T-helper 9 cell (primary cell): ENCODE data around the gene PLCB3.
A peak's percentile ranks its signal among the peaks of the same experiment; 100 is the strongest.
"Not testable (repeated sequence)": the region's sequence is repeated elsewhere in the genome, so short reads cannot be mapped to it uniquely, and the experiment has no call there.

ENCODE experiments used
- DNase-seq: peaks from one replicate; pipeline ENCODE4 v3.0.0-alpha.2; 2020

Gene PLCB3

DNA sequence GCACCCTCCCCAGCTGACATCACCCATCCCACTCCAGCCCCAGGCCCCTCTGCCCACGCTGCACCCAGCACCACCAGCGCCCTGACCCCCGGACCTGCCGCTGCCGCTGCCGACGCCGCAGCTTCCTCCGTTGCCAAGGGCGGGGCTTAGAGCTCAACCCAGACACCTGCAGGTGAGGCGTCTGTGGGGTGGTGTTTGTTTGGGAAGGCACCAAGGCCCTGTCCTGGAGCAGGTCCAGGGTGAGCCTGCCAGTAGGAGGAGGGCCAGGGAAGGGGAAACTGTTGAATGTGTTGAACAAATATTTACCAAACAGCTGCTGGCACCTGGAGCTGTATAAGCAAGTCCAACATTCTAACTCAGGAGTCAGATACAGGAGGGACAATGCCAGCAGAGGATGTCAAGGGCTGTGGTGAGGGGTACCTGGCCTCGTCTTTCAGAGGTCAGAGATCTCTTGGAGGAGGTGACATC is 13.8 kb upstream of the PLCB3 start:
- DNase-seq, result no peak

DNA sequence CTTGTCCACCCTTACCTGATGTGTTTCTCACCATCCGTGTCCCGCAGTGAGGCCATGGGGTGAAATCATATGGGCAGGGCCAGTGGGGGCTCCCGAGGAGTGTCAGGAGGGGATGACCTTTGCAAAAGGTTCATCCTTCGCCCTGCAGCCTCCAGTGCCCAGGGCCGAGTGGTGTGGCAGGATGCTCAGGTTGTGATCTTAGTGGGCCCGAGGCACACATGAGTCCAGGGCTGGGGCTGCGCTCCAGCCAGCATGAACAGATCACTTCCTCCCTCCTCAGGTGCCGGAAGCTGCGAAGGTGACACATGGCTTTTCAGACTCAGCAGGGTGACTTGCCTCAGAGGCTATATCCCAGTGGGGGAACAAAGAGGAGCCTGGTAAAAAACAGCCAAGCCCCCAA is 13.3 kb upstream of the PLCB3 start:
- no peak for DNase-seq

GRCh38 chr11:64238999-64239398 is 12.3 kb upstream of the PLCB3 start:
- no peak for DNase-seq

DNA sequence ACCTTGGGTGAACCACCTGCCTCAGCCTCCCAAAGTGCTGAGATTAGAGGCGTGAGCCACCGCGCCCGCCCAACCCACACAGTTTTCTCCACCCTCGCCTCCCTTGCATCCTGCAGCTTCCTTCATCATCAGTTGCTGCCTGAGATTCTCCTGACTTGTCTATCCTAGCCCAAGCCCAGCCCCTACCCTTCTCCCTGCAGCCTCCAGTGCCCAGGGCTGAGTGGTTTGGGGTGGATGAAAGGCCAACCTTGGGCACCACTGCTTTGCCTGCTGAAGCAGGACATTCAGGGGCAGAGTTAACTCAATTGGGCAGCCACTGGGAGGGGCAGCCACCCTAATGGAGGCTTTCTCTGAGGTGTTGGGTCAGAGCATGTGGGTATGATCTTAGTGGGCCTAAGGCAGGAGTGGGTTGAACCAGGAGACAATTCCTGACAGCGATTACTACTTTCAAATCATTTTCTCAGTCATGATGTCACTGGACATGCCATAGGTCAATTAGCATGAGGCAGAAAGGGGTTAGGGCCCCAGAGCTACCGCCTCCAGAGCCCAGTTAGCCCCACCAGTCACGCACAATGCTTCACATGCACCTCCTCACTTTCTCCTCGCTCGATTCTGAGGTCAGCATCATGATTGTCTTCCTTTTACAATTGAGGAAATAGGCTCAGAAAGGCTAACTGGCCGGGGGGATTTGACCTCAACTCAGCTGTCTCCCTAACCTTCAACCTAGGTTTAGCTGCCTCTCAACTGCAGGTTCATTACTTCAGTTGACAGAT is 11.5 kb upstream of the PLCB3 start:
- DNase-seq, result no peak

- DNase-seq, result peak; percentile 96
These were observed 10.7 kb upstream of the PLCB3 start, which contains the start of gene FKBP2 for GRCh38 chr11:64240435-64241240. Gene FKBP2 (plus strand): TSS chr11:64241095. CDS start chr11:64242388, 1,293 bp downstream.

- DNase-seq, result no peak
These were observed 10.2 kb upstream of the PLCB3 start for GRCh38 chr11:64241241-64241490.

DNA sequence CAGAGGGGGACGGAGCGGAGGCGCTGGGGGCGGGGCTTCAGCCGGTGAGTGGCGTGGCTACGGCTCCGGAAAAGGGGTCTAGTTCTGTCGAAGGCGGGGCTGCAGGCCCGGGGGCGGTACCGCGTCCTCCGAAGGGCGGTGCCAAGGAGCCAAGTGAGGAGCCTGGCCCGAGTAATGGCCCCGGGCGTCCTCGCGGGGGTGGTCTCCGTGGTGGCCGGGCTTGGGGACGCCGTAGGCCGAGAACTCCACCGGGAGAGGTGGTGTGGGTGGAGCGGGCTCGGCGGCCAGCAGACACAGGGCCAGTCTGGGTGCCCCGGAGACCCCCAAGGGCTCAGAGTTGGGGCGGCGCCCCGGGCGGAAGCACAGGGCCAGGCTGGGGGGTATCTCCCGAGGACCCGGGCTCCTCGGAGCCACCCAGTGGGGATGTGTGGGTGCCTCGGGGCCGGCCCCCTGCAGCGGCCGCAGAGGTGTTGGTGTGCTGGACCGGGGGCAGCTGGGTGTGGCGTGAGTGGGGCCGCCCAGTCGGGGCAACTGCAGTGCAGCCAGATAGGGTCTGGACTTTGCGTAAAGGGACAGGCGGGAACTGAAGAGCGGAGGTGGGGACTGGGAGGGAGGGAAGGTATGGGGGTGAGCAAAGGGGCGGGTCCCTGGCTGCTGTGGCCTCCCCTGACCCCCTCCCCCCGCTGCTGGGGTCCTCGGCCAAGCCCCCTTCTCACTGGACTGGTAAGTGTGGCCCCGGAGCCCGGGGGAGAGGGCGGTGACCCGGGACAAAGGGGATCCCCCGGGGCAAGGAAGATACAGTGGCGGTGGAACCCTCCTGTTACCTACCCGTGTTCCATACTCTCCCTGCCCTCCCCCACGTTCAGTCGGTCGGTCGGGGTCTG is 9.6 kb upstream of the PLCB3 start:
- DNase-seq, result peak; percentile 99

GRCh38 chr11:64243236-64243854 is 8.0 kb upstream of the PLCB3 start:
- DNase-seq, result no peak

GRCh38 chr11:64244107-64244506 is 7.2 kb upstream of the PLCB3 start:
- DNase-seq, result no peak

DNA sequence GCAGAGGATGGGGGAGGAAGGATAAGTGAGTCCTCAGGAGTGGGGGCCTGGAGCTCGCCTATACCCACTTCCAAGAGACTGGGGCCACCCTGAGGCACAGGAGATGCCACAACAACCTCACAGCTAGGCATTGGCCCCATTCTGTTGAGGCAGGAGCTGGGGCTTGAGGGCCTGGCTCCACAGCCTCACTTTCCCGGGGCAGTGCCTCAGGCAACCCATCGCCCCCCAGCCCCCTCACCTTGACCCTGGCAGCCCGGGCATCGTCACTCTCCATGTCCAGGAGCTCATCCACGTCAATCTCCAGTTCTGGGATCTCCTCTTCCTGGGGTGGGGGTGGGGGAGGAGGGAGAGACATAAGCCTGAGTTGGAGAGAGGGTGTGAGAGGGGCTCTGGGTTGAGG is 6.4 kb upstream of the PLCB3 start:
- DNase-seq, result no peak

- DNase-seq, result peak; percentile 36
These were observed 5.9 kb upstream of the PLCB3 start for GRCh38 chr11:64245401-64245796.

DNA sequence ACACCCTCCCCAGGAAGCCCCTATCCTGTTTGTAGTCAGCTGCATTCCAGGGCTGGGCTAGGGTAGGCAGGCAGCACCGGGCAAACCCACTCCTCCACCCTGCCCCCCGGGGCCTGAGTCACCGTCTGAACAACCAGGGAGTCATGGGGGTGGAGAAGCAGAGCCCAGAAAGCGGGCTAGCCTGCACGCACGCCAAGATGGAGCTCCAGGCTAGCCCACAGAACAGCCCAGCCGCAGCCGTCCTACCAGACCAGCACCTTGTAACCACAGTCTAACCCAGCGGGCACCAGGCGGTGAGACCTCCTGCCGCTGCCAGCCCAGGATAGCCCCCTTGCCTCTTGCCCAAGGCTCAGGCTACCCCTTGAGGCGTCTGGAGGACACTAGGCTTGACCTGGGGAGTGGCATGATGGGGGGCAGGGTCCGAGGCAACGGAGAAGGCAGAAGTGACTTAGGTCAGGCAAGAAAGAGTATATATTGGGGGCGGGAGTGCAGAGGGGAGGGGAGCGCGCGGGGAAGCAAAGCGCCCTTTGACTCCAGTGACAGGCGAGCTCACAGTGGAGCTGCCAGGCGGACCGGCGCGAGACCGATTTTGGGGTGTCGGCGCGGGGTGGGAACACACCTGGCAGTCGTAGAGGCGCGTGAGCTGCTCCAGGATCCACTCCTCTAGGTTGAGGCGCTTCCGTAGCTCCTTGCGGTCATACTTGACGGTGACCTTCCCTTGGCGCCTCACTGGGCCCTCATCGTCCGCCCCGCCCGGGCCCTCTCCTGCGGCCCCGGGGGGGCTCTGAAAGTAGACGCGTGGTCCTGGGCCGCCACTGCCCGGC is 5.3 kb upstream of the PLCB3 start:
- peak; percentile 59 for DNase-seq

GRCh38 chr11:64246621-64246870 is 4.8 kb upstream of the PLCB3 start:
- DNase-seq, result not testable (repeated sequence)

DNA sequence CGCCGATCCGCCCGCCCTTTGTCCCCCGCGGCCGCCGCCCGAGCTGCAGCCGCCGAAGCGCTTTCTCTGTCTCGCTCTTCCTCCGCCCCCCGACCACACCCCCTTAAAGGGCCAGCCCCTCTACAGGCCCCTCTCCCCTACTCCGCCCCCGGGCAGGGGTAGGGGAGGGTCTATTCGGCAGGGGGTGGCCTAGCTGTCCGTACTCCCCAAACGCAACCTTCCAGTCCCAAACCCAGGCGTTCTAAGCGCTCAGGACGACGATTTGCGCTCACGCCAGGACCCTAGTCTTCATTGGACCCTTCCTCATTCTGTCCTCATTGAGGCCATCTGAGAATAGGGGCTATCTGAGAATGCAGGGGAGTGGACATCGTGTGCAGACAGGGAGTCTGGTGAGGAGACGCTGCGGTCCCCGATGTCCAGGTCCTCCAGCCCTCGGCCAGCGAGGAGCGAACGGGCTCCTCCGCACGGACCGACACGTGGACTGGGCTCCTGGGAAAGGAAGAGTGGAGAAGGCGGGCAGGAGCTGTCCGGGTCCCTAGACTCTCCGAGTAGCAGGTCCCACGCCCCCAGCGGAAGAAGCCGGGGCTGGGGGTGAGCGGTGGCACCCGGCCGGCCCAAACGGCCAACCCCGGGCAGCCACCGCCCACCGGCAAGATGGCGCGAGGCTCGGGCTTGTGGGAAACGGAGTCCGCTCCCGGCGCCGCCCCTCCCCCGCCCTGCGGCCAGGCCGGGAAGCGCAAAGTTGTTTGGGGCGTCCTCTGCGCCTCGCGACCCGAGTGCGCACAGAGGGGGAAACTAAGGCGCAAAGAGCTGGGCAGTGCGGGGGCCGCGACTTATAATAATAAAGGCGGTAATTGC is 4.2 kb upstream of the PLCB3 start, which contains the start of gene PPP1R14B:
Gene PPP1R14B (minus strand): TSS at position 73 of the 858 bp plus-strand sequence. CDS start 270 bp downstream, outside the sequence.
- peak; percentile 71 for DNase-seq

DNA sequence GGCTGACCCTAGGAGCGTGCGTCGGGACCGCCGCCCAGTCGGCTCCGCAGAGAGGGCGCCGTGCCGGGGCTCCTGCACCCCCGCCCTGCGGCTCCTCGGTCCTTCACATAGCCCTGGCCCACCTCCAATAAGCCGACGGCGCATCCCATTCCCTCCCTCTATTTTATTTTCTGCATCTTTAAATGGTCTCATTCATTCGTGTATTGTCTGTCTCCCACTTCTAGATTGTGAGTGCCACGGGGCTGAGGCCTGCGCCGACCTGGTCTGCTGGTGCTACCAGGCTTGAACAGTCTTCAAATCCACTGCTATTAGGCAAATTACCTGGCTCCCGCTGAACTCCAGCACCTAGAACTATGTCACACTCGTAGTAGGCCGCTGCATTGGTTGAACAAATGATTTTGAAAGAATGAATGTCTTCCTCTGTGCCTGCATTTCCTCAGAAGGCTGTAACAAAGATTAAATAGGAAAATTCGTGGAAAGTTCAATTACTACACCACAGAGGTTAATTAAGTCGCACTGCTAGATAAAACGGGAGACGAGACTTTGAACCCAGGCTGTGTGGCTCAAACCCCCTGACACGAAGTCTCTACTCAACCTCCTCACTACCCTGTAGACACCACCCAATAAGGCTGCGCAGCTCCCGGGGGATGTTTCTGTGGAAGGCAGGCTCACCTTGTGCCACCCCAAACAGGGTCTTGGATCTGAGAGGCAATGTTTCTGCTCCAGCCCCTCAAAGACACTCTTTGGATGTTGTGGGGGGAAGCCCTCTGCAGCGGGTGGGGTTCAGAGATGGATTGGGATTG is 3.4 kb upstream of the PLCB3 start:
- DNase-seq, result no peak

- DNase-seq, result no peak
These were observed 2.8 kb upstream of the PLCB3 start for GRCh38 chr11:64248578-64248977.

GRCh38 chr11:64249038-64249437 is 2.3 kb upstream of the PLCB3 start:
- DNase-seq, result no peak

DNA sequence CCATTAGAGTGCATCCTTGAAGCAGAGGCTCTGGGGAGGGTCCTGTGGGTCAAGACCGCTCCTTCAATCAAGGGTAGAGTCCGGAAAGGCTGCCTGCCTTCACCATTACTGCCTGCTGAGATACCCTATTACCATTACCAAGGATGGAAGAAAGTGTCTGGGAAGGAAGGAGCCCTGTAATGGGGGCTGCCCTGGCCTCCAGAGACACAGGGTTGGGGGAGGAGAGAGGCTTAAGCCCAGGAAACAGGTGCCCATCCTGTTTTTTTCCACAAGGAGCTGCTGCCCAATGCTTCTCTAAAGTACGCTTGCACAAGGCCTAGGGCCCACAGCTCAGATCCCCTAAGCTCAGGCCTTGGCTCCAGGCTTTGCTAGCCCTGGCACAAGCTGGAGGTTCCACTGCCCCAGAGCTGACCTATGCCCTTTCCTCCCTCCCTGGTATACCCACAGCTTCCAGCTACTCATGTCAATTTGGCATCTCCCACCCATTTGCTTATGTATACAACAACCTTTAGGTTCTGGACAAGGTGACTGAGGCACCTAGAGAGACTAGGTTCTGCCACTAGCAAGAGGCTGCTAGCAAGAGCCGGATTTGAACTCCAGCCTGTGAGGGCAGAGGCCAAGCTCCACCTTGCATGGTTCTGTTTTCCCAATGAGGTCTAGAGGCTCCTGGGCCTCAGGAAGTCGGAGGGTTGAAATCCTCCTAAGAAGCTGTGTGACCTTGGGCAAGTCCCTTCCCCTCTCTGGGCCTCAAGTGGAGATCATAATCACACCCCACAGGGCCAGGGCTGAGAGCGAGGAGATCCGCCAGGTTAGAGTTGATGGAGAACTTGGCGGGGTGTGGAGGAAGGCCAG is 1.5 kb upstream of the PLCB3 start:
- no peak for DNase-seq

GRCh38 chr11:64250415-64251015 is 815 bp upstream of the PLCB3 start:
- no peak for DNase-seq
